ENCODE results near the gene OTOS. TPM values are rescaled to one million over a fixed set of nuclear protein-coding genes. Genes with fewer than 3 reads are reported as not detected.

The OTOS gene
- total and polyA plus RNA-seq, 4 donors = not detected

GRCh38 chr2:240184656-240185055, 44.2 kb upstream of the OTOS start:
- no peak overlapping the region for H3K4me3 ChIP-seq (ENCODE audit: low read depth in 1 of 3, low read length in 3 of 3)
- TF ChIP-seq JUND (IDR thresholded peaks at IDR 0.05) (no peak), FOXA1 (IDR thresholded peaks at IDR 0.05) (no peak), GABPA (IDR thresholded peaks at IDR 0.05 in 1 of 2, conservative IDR thresholded peaks at IDR 0.05 in 1 of 2) (no peak), HNF4A (conservative IDR thresholded peaks at IDR 0.05) (no peak), EGR1 (IDR thresholded peaks at IDR 0.05; ENCODE audit: low read depth in 2 of 2) (no peak), NR2F2 (IDR thresholded peaks at IDR 0.05) (no peak), ZBTB33 (IDR thresholded peaks at IDR 0.05) (no peak), REST (IDR thresholded peaks at IDR 0.05) (no peak), ATF3 (IDR thresholded peaks at IDR 0.05) (no peak), RAD21 (IDR thresholded peaks at IDR 0.05) (no peak), RXRA (IDR thresholded peaks at IDR 0.05) (no peak)
- TF ChIP-seq, protein P1, sequence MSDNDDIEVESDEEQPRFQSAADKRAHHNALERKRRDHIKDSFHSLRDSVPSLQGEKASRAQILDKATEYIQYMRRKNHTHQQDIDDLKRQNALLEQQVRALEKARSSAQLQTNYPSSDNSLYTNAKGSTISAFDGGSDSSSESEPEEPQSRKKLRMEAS (IDR thresholded peaks at IDR 0.05) = no peak
- no peak for DNase-seq (ENCODE audit: low spot score)
- H3K27me3 ChIP-seq (ENCODE audit: control insufficient read depth in 4 of 4, insufficient read depth in 4 of 4, low read length in 3 of 4) = peaks cover 0 to 6% (median 0%) of the 10 kb centered on the region in 4 donors
- no peaks in the 10 kb centered on the region for H3K9me3 ChIP-seq (ENCODE audit: control insufficient read depth in 4 of 4, low read length in 3 of 4)
- no peaks in the 10 kb centered on the region for H3K36me3 ChIP-seq (ENCODE audit: control insufficient read depth in 4 of 4, insufficient read depth in 3 of 4, low read depth in 1 of 4, low read length in 3 of 4)
- H3K27ac ChIP-seq (ENCODE audit: low read depth in 1 of 2, low read length in 2 of 2) = no peak overlapping the region
- WGBS = 35% methylated on average over 3 of the region's 3 CpGs
- no peaks in the 10 kb centered on the region for H3K4me1 ChIP-seq (ENCODE audit: control insufficient read depth in 4 of 4, insufficient read depth in 4 of 4, low read length in 3 of 4)
- no peak overlapping the region for H3K9ac ChIP-seq (ENCODE audit: low read depth in 1 of 2, low read length in 2 of 2)

GRCh38 chr2:240183875-240184590, 43.6 kb upstream of the OTOS start:
- 75% methylated on average over 13 of the region's 13 CpGs for WGBS
- TF ChIP-seq HNF4A (conservative IDR thresholded peaks at IDR 0.05) (no peak), YY1 (IDR thresholded peaks at IDR 0.05) (no peak), NR2F2 (IDR thresholded peaks at IDR 0.05) (no peak), SP1 (IDR thresholded peaks at IDR 0.05) (no peak)
- TF ChIP-seq, protein P1 (IDR thresholded peaks at IDR 0.05) = no peak
- TF ChIP-seq, protein P2, sequence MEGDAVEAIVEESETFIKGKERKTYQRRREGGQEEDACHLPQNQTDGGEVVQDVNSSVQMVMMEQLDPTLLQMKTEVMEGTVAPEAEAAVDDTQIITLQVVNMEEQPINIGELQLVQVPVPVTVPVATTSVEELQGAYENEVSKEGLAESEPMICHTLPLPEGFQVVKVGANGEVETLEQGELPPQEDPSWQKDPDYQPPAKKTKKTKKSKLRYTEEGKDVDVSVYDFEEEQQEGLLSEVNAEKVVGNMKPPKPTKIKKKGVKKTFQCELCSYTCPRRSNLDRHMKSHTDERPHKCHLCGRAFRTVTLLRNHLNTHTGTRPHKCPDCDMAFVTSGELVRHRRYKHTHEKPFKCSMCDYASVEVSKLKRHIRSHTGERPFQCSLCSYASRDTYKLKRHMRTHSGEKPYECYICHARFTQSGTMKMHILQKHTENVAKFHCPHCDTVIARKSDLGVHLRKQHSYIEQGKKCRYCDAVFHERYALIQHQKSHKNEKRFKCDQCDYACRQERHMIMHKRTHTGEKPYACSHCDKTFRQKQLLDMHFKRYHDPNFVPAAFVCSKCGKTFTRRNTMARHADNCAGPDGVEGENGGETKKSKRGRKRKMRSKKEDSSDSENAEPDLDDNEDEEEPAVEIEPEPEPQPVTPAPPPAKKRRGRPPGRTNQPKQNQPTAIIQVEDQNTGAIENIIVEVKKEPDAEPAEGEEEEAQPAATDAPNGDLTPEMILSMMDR (IDR thresholded peaks at IDR 0.05; ENCODE audit: low read depth, low read length, missing input control) = no peak
- no peak overlapping the region for H3K4me3 ChIP-seq (ENCODE audit: low read depth in 1 of 3, low read length in 3 of 3)

More at GRCh38 chr2:240183875-240184590, 43.6 kb upstream of the OTOS start:
- H3K36me3 ChIP-seq (ENCODE audit: control insufficient read depth in 4 of 4, insufficient read depth in 3 of 4, low read depth in 1 of 4, low read length in 3 of 4) = no peaks in the 10 kb centered on the region
- no peak overlapping the region for H3K9ac ChIP-seq (ENCODE audit: low read depth in 1 of 2, low read length in 2 of 2)
- H3K27ac ChIP-seq (ENCODE audit: low read depth in 1 of 2, low read length in 2 of 2) = no peak overlapping the region
- no peak for DNase-seq (ENCODE audit: low spot score)
- no peaks in the 10 kb centered on the region for H3K9me3 ChIP-seq (ENCODE audit: control insufficient read depth in 4 of 4, low read length in 3 of 4)
- H3K4me1 ChIP-seq (ENCODE audit: control insufficient read depth in 4 of 4, insufficient read depth in 4 of 4, low read length in 3 of 4) = no peaks in the 10 kb centered on the region
- H3K27me3 ChIP-seq (ENCODE audit: control insufficient read depth in 4 of 4, insufficient read depth in 4 of 4, low read length in 3 of 4) = peaks cover 0 to 4% (median 0%) of the 10 kb centered on the region in 4 donors

Data from liver (tissue), 9 donors.